Skeletal muscle cell (primary cell): ENCODE measurements around the gene LAIR1.
"Not testable (repeated sequence)": the region's sequence is repeated elsewhere in the genome, so short reads cannot be mapped to it uniquely, and the experiment has no call there.

ENCODE experiments used
- DNase-seq: peaks from one replicate; pipeline ENCODE4 v3.0.0-alpha.2; 2010; ENCODE audit warnings: low read depth
- H3K4me3 ChIP-seq: 2 replicates; pipeline ENCODE4 v1.5.1; 2011; ENCODE audit warnings: low read depth, mild to moderate bottlenecking, control low read depth, low read length, moderate library complexity

The LAIR1 gene

DNA sequence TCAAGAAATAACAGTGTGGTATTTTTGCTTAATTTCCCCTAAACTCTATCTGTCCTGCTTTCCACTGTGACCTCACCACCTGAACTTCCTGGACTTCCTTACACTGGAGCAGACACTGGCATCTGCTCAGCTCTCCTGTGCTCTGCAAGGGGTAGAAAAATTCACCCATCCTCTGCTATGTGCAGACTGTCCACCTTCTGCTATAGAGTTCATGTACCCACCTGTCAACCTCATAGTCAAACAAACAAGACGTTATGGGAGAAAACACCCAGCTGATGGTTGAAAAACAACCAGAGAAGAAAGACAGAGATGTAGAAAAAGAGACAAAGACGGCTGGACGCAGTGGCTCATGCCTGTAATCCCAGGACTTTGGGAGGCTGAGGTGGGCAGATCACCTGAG lies 12.2 kb downstream of the LAIR1 start:
- no peak for DNase-seq
- H3K4me3 ChIP-seq = no peak overlapping the region

DNA sequence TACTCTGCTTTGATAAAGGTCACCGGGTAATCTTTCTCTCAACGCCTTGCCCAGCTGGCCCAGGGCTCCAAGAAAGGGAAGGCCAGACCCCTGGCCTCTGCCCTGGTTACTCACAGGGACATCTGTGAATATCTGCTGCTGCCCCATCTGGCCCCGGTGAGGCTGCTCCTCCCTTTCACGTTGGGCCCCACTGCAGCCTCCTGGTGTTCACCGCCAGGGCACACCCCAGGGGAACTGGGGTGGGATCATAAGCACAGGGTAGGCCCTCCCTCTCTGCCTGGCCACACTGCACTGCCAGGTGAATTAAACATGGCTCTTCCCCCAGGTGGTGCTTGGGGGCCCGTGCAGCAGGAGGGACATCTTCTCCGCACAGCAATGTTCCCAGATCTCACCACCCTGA lies 12.7 kb downstream of the LAIR1 start:
- H3K4me3 ChIP-seq = no peak overlapping the region
- no peak for DNase-seq

DNA sequence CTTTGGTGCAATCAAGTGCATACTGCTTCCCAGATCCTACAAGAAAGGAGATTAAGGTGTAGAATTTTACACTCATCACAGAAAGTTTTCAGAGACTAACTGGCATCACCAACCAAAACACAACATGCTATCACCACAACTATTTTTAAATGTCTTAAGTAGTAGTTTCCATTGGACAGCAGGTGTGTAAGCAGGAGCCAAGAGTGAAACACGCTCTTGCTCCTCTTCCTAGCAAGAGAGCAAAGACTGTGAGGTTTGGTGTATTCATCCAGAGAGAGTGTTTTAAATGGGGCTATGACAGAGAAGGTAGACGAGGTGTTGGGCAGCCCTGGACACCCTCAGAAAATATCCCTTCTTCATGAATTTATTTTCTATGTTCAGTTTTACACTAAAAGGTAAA lies 13.3 kb downstream of the LAIR1 start:
- DNase-seq = no peak
- no peak overlapping the region for H3K4me3 ChIP-seq

DNA sequence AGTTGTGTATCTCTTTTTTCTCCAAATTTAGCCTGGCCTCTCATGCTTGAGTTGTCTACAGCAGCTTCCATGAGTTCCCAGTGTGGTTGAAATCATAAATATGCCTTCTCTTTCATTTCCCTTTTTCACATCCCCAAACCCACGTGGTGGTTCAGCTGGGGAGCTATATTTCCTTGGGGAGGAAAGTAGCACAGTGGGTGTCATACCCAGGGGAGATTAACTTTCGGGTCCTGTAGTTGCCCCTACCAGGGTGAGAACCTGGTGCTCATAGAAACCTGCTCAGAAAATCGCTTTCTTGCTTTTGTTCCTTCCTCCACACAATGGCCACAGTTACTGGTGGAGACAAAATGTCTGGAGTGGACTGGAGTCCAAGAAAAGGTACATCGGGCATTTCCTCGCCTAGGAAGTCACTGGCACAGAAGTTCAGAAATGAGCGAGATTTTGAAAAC lies 18.8 kb downstream of the LAIR1 start:
- DNase-seq = no peak
- no peak overlapping the region for H3K4me3 ChIP-seq

DNA sequence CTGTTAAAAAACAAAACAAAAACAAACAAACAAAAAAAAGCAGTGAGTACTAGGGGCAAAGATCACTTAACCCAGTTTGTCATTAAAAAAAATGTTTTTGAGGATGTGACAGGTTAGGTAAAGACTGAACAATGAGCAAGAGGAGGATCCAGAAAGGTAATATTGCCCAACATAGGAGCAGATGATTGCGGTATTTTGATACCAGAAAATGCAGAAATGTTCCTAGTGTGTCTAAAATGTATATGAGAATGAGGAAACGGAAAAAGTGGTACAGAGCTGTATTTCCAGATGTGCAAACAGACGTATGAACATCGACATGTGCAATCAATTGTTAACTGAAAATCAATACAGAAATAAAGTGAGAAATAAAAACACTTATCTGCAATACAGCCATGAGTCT lies 20.9 kb downstream of the LAIR1 start:
- DNase-seq = no peak
- no peak overlapping the region for H3K4me3 ChIP-seq

DNA sequence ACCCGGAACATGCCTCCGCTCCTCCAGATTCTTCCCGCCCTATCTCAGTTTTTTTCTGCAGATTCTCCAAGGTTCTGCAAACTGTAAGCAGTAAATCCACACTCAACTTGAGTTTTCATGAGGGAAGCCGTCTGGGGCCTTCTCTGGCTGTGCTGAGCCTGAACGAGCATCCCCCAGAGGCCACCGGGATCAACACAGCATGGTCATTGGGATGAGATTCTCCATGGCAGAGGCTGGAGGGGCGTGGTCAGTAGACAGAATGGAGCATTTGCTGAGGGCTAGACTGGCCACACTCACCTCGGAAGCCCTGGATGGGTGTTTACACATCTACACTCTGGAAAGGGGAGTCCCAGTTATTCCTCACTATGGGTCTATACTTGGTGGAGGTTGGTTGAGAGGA lies 23.4 kb downstream of the LAIR1 start:
- H3K4me3 ChIP-seq = no peak overlapping the region
- DNase-seq = no peak

DNA sequence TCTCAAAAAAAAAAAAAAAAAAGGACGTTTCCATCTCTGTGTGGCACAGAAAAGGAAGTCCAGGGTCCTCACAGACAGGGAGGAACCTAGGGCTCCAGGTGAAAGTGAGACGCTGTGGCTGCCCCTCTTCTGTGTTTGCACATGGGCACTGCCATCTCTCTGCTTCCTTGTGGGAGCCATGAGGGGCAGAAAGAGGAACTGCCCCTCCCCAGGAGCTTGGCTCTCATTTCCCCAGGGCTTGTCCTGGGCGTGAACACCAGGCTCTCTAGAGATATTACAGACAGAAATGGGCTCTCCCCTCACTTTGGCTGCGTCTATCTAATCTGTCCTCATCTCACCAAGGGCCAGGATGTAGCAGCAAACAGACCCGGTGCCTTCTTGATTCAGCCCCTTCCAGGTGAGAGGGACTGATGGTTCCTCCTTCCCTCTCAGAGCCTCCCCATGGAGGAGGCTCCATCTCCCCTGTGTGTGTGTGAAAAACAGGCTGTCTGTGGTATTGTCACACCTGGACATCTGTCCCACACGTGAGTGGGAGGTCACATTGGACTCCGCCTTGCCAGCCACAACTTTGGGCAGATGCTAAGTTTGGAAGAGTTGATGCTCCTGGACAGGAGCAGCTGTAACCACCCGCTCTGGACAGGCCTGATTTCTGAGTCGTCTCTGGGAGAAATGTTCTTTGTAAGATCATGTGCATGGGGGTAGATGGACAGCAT lies 24.9 kb downstream of the LAIR1 start:
- H3K4me3 ChIP-seq = no peak overlapping the region
- no peak for DNase-seq

DNA sequence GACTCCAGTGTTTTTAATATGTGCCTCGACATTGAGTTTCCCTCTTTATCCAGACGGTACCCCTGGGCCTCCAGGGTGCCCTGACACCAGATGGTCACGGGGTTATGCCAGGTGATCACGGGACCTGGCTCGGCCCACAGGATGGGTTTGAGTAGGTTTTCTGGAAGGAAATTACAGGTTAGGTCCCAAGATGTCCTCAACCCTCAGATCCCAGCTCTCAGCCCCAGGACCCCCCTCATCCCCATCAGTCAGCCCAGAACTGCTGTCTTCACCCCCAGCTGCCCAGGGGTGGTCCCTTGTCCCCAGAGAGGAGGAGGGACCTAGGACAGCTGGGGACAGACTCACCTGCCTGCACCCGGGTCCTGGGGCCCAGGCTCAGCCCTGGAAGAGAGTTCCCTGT lies 26.2 kb downstream of the LAIR1 start:
- no peak overlapping the region for H3K4me3 ChIP-seq
- DNase-seq = no peak

DNA sequence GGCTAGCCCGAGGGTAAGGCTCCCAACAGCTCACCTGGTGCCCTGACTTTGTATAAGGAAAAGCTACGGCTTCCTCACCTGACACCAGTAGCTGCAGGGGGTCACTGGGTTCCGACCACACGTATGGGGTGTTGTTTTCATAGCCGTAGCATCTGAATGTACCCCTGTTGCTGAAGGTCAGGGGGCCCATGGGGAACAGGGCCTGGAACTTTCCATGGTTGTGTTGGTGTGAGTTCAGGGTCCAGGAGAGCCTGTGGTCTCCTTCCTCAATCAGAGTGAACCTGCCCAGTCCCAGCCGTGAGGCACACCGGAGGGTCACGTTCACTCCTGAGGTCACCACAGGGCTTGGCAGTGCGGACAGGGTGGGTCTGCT lies 26.9 kb downstream of the LAIR1 start:
- no peak for DNase-seq
- no peak overlapping the region for H3K4me3 ChIP-seq

DNA sequence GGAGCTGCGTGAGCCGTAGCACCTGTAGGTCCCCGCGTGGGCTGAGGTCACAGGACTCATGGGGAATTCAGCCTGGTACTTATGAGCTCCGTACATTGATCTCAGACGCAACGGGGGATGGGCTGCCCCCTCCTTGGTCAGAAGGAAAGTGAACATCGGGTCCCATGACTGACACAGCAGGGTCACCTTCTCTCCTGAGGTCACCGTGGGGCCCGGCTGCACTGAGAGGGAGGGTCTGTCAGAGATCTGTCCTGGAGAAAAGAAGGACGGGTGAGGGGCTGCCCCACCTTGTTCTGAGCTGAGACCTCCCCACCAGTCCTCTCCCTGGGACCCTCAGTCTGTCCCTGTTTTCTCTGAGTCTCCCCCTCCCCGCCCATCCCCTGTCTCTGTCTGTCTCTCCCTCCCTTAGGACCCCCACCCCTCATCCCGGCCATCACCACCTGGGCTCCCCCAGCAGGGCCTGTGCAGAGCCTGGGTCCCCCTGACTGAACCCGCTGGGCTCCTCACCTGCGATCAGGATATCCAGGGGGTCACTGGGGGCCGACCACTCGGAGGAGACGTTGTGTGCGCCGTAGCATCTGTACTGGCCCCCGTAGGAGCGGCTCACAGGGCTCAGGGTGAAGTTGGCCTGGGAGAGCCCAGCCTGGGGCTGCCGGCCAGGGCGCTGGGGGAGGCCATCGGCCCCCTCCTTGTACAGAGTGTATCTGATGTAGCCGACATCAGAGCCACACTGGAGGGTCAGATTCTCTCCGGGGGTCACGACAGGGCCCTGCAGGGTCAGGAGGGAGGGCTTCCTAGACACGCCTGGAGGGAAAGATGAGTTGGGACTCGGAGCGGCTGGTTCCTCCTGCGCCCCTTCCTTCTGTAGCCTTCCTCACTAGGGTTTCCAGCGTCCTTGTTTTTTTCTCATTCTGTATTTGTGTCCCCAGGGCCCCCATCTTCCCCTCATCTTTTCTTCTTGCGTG lies 27.6 kb downstream of the LAIR1 start:
- no peak for DNase-seq

DNA sequence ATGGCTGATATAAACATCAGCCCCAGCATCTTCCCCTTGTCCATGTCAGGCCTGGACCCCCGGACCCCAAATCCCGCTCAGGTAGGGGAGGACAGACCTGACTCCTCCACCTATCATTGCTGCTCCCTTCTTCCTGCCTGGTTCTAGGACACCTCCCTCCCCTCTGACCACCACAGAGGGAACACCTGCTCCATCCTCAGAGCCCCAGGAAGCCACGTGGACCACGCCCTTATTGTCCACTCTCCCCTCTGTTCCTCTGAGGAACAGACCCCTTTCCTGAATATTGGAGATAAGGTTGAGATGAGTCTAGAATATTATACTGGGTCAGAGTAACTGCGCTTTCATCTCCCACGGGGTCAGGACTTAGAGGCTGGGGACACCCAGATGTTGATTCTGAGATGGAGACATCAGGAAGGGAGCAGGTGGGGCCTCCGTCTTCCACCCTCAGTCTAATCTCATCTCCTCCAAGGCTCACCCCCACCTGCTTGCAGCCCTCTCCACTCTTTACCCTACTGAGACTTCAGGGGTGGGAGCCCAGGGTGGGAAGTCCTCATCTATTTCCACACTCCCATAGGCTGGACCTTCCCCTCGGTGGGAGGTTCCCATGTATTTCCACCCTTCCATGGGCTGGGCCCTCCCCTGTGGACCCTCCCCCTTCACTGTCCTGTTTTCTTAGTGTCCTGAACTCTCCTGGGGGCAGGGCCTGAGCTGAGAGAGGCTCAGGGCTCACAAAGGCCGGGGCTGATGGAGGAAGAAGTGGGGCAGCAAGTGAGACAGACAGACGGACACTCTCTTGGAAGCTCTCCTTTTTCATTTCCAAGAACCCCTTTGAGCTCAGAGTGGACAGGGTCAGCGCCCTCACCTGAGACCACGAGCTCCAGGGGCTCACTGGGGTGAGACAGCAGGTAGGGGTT lies 28.5 kb downstream of the LAIR1 start:
- no peak for DNase-seq
- H3K4me3 ChIP-seq = no peak overlapping the region

More for the DNA sequence above, 27.6 kb downstream of the LAIR1 start:
- H3K4me3 ChIP-seq = no peak overlapping the region

DNA sequence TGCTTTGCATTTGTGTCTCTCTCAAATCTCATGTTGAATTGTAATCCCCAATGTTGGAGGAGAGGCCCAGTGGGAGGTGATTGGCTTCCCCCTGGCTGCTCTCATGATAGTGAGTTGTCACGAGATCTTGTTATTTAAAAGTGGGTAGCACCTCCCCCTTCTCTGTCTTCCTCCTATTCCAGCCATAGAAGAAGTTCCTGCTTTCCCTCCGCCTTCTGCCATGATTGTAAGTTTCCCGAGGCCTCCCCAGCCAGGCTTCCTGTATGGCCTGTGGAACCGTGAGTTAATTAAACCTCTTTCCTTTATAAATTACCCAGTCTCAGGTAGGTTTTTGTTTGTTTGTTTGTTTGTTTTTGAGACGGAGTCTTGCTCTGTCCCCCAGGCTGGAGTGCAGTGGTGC lies 29.6 kb downstream of the LAIR1 start:
- DNase-seq = no peak
- no peak overlapping the region for H3K4me3 ChIP-seq

DNA sequence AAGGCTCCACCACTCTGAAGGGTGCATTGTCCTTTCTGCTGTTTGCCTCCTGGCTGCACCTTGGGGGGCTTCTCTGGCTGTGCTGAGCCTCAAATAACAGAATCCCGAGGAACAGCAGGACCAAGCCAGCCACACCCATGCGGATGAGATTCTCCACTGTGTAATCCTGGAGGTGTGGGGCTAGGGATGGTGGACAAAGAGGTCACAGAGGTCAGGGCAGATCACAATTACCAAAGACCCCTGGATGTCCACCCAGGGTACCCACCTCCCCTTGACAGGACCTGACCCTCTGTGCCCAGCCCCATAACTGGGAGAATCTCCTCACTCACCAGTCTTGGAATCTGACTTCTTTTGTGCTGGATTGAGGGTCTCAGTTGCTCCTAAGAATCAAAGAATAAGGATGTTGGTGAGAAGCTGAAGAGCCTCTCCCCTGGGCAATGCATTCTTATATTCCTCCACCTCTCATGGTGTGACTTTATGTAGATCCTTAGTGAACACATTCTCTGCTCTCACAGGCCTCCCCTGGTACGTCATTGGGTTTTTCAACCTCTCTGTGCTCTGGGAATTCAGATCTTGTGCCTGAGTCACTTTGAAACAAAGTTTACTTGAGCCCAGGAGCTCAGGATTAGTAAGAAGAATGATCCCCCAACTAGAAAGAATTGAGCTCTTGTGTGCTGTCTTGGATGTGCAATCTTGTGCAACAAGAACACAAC lies 31.0 kb downstream of the LAIR1 start:
- no peak overlapping the region for H3K4me3 ChIP-seq

DNA sequence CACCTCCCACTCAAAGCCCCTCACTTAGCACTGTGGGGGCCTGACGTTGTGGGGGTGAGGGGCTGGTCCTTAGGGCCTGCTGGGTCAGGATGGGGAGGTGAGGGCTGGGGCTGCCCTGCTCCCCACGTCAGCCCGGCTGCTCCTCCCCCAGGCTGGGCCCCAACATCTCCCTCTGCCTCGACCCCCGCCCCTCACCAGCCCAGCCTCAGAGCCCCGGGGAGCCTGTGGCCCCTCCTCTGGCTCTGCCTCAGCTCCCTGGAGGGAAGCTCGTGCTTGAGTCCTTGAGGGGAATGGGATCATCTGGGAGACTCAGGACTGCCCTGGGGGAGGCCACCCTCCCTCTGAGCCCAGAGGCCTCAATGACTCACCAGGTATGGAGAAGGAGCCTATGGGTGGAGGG lies 32.6 kb downstream of the LAIR1 start:
- no peak overlapping the region for H3K4me3 ChIP-seq
- DNase-seq = no peak

More for the DNA sequence above, 31.0 kb downstream of the LAIR1 start:
- no peak for DNase-seq

DNA sequence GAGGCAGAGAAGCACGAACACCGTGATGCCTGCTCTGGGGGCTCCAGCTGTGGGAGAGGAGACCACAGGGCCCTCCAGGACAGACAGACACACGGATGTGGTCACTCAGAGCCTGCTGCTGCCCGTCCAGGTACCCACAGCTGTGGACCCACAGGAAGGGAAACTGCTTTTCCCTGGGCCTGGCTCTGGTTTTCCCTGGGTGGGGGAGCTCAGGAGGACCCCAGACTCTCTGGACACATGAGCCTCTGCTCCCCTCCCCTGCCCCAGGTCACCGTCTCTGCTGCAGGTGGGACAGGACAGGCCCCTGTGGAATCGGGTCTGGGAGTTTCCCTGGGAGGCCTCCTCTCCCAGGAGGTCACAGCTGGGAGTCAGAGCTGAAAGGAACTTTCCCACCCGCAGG lies 33.1 kb downstream of the LAIR1 start:
- DNase-seq = no peak

DNA sequence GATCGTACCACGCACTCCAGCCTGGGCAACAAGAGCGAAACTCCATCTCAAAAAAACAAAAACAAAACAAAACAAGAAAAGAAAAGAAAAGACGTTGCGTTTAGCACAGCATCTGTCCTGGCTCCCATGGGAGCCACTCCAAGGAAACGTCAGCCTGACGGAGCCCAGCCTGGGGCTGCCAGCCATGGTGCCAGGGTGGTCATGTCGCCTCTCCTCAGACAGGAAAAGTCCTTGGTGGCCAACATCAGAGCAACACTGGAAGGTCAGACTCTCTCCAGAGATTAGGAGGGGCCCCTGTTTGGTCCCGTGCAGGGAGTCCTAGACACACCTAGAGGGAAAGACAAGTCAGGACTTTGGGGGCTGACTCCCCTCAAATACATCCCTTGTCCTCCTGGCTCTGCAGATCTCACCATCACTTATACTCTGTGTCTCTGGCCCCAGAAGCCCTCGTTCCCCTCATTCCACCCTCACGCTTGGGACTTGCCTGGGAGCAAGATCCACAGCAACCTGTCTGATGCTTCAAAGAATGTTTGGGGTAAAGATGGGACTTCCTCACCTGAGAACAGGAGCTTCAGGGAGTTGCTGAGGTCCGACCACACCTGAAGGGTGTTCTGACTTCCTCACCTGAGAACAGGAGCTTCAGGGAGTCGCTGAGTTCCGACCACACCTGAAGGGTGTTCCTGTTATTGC lies 35.1 kb downstream of the LAIR1 start:
- DNase-seq = no peak
- no peak overlapping the region for H3K4me3 ChIP-seq

More for the DNA sequence above, 33.1 kb downstream of the LAIR1 start:
- no peak overlapping the region for H3K4me3 ChIP-seq

DNA sequence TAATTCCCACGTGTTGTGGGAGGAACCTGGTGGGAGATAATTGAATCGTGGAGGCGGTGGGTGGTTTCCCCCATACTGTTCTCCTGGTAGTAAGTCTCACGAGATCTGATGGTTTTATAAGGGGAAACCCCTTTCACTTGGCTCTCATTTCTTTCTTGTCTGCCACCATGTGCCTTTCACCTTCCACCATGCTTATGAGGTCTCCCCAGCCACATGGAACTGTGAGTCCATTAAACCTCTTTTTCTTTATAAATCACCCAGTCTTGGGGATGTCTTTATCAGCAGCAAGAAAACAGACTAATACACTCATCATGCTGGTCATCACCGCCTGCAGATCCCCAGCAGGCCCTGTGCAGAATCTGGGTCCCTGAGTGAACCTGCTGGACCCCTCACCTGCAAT lies 36.0 kb downstream of the LAIR1 start:
- H3K4me3 ChIP-seq = not testable (repeated sequence)

DNA sequence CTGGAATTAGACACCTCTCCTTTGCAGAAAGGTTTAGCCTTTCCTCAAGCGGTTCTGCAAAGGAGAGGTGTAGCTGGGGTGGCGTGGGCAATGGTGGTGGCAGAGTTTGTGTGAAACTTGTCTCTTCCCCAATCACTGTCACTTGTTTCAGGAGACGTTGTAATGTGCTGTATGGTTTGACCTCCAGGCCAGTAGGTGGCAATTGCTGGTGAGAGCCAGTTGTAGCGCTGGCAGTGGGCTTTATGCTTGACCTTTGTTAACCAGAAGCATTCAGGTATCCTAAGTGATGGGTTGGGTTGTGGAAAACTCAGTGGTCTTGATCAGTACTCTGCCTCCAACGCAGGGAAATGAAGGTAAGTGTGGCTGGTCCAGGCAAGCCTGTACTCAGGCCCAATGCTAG lies 39.1 kb downstream of the LAIR1 start:
- H3K4me3 ChIP-seq = no peak overlapping the region
- DNase-seq = no peak

More for the DNA sequence above, 36.0 kb downstream of the LAIR1 start:
- DNase-seq = not testable (repeated sequence)
